HT-29 (cell line): ENCODE results near the gene GFPT2. TPM values are rescaled to one million over a fixed set of nuclear protein-coding genes. Genes with fewer than 3 reads are reported as not detected.
A peak's percentile ranks its signal among the peaks of the same experiment; 100 is the strongest.

Source experiments
- DNase-seq: peaks from one replicate; pipeline ENCODE4 v3.0.0-alpha.2; 2015; ENCODE audit warnings: low spot score
- total RNA-seq: library from RNA; depleted of rRNA; stranded (reverse); fragments of >200 nt; shearing (Covaris generic); gene quantifications from 2 replicates; pipeline ENCODE4 v1.2.3, GENCODE V29; 2014

The GFPT2 gene
- total RNA-seq, 1 experiment from 2014 or later = 0.10 TPM

GRCh38 chr5:180333661-180334060 lies 19.5 kb downstream of the GFPT2 start:
- DNase-seq = no peak

DNA sequence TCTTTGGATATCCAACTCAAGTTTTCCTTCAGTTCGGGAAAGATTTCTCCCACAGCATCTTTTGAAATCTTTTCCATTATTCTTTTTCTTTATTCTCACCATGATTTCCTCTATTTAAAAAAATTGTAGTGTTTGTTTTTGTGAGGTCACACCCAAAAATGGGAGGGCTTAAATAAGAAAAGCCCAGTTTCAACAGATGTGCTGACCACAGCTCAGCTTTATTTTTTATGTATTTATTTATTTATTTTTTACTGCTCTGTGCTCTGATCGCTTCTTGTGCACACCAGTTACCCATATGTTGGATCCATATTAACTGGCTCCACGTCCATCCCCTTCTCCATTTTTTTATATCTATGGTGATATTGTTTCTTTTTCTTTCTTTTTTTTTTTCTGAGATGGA lies 20.3 kb downstream of the GFPT2 start:
- no peak for DNase-seq

- peak; percentile 26 for DNase-seq
Observed at GRCh38 chr5:180332051-180332517, 21.1 kb downstream of the GFPT2 start.

- DNase-seq = no peak
Observed at GRCh38 chr5:180331647-180331950, 21.5 kb downstream of the GFPT2 start.

- no peak for DNase-seq
Observed at GRCh38 chr5:180330810-180331646, 22.1 kb downstream of the GFPT2 start.

GRCh38 chr5:180330270-180330648 lies 22.9 kb downstream of the GFPT2 start:
- no peak for DNase-seq

DNA sequence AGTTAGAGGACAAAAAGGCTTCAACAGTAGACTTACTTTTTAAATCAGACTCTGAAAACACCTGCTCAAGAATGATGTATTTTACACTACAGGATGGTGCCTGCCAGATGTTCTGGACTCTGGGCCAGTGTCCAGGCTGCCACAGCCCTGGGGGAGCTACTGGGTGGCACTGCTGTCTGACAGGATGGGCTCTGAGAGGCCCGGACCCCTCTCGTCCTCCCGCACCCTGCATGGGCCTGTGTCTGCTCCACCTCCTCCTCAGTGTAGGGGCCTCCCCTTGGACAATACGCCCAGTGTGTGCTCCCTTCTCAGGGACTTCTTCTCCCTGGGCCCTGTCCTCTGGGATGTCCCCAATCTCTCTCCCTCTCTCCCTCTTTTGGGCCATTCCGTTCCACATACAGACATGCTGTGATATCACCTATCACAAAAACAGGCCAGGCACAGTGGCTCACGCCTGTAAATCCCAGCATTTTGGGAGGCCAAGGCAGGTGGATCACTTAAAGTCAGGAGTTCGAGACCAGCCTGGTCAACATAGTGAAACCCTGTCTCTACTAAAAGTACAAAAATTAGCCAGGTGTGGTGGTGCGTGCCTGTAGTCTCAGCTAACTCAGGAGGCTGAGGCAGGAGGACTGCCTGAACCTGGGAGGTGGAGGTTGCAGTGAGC lies 23.4 kb downstream of the GFPT2 start:
- DNase-seq = no peak

DNA sequence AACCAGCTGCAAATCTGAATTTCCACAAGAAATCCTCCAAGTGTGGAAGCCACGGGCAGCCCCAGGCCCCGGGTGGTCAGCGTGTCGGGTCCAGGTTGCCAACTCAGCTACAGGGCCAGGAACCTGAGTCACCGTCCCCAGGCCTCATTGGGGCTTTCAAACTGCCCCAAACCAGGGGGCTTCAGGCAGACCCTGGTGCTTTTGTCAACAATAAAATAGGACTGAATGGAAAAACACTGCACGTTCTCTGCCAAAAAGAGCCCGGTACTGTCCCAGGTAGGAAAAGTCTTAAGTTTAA lies 24.0 kb downstream of the GFPT2 start:
- no peak for DNase-seq

GRCh38 chr5:180328296-180329137 lies 24.6 kb downstream of the GFPT2 start:
- DNase-seq = peak; percentile 94

GRCh38 chr5:180326989-180327565 lies 26.1 kb downstream of the GFPT2 start:
- DNase-seq = no peak

GRCh38 chr5:180324601-180324950 lies 28.6 kb downstream of the GFPT2 start:
- no peak for DNase-seq

DNA sequence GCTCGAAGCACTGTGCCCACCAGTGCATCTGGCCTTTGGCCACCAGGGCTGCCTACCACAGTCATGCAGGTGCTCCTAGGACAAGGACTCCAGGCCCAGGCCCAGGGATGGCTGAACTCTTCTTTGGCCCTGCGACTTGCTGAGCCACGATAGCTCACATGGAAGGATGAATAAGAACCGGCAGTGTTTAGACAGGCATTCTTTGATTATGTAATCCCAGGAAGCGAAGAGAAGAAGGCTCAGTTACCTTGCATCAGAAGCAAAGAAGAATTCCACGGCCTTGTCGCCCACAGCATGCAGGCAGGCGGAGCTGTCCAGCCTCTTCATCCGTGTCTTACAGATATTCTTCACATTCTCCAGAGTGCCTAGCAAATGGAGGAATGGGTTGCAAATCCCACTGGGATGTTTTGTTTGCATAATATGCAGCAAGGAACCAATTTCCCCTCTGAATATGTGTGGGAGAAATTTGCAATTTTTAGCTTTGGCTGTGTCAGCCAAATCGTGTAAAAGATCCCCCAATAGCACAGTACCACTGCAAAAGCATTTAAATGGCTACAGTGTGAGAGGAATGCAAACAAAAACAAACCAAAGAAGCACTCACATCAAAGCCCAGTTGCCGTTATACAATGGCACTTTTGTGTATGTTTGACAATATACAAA lies 29.1 kb downstream of the GFPT2 start:
- no peak for DNase-seq

- DNase-seq = no peak
Observed at GRCh38 chr5:180323160-180323559, 30.0 kb downstream of the GFPT2 start.

GRCh38 chr5:180318456-180319089 lies 34.6 kb downstream of the GFPT2 start:
- DNase-seq = no peak

- DNase-seq = no peak
Observed at GRCh38 chr5:180316586-180316985, 36.5 kb downstream of the GFPT2 start.

DNA sequence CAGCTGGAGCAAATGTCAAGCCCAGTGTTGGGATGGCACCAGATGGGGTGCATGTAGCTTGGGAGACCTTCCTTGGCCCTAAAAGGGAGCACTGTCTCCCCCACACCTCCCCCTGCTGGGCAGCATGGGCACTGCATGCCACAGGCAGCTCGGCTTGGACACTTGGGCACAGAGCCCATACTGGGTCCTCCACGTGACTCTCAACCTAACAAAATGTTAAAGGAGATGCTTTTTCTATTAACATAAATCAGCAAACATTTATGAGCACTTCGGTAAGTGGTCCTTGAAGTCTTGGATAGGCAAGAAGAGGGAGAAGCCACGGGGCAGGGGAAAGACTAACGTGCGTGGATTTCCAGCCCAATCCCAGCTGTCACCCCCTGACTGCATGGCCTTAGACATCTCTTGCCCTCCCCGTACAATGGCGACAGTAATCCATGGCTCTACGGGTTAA lies 37.3 kb downstream of the GFPT2 start:
- DNase-seq = peak; percentile 78

DNA sequence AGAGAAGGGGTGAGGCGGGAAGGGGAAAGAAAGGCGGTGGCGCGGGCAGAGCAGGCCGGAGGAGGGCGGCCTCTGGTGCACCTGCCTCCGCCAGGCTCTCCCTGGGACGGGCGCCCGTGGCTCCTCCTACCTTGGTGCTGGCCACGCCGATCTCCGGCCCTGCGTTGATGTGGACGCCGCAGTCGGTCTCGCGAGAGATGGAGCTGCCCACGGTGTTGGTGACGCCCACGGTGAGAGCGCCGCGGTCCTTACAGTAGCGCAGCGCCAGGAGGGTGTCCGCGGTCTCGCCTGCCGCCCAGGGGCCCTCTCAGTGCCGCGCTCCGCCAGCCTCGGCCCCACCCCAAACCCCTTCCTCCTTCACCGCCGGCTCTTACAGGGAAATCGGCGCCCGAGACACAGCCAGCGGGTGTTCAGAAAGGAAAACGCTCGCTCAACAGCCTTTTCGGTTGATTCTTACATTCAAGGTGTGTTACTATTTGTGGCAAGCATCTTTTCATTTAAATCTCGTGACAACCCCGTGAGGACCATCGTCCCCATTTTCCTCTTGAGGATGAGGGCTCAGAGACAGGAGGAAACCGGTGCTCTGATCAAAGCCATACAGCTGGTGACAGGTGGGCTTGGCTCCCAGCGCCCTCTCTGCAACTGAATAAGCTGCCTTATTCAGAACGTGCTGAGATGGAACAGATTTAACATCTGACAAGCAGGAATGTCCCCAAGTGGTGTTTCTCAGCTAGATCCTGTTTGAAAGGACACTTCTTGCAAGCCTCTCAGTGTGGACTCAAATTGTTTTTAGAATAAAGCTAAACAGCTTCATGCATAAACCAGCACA lies 39.2 kb downstream of the GFPT2 start:
- DNase-seq = peak; percentile 89

DNA sequence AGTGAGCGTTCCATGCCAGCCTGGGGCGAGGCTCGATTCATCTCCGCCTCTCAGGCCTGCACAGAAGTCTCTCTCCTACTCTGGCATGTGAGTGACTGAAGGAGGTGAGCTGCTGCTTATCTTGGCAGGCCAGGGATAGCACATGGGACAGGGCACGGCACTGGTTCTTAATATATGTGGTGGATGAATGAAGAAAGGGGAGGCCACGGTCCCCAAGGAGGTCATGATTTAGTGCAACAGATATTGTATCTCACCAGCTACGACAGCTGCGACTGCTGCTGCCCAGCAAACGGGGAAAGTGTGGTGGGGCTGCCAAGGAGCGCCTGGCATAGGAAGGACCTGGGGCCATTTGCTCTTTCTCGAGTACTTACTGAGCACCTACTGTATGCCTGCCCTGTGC lies 41.9 kb downstream of the GFPT2 start:
- DNase-seq = no peak

DNA sequence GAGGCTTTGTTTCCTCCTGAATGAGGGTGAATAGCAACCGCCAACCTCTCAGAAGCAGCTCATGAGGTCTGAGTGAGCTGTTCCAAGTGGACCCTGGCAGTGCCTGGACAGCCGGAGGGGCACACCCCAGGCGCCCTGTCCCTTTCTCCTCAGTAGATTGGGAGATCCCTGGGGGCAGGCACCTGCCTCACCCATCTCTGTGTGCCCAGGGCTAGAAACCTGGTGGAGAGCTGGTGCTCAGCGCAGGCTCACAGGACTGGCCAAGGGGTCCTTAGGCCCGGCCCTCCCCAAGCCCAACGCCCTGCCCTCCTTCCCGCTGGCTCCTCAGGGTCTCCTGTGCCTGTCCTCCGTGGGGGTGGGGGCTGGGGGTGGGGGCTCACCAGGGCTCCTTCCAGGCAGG lies 46.3 kb downstream of the GFPT2 start:
- no peak for DNase-seq

- no peak for DNase-seq
Observed at GRCh38 chr5:180305481-180305880, 47.7 kb downstream of the GFPT2 start.
